Activated T-helper 17 cell treated with anti-CD3 and anti-CD28 coated beads, Interleukin-2, amount 50 U/mL, for 72 hours (primary cell): ENCODE results near the gene MED9. TPM values are rescaled to one million over a fixed set of nuclear protein-coding genes. Genes with fewer than 3 reads are reported as not detected.

Experiments used
- ATAC-seq: fragments of 150-1000 bp; cut with Tn5 transposase; replicated peaks from 2 replicates; pipeline ENCODE4 v1.10.0; 2021; ENCODE audit warnings: mild to moderate bottlenecking, moderate library complexity
- H3K27ac Mint-ChIP-seq: one replicate; pipeline ENCODE4 v1.8.0; 2022; ENCODE audit warnings: mixed read lengths
- H3K27me3 Mint-ChIP-seq: one replicate; pipeline ENCODE4 v1.8.0; 2022; ENCODE audit warnings: mixed read lengths
- H3K36me3 Mint-ChIP-seq: one replicate; pipeline ENCODE4 v1.8.0; 2022; ENCODE audit warnings: low read depth, mild to moderate bottlenecking, mixed read lengths
- H3K4me1 Mint-ChIP-seq: one replicate; pipeline ENCODE4 v1.8.0; 2022; ENCODE audit warnings: mixed read lengths
- H3K4me3 Mint-ChIP-seq: one replicate; pipeline ENCODE4 v1.8.0; 2022; ENCODE audit warnings: mild to moderate bottlenecking, mixed read lengths
- H3K9me3 Mint-ChIP-seq: one replicate; pipeline ENCODE4 v1.8.0; 2022; ENCODE audit warnings: mixed read lengths
- total RNA-seq, 2 donors: library from RNA; stranded (reverse); gene quantifications; one replicate each; pipeline ENCODE4 v1.2.3, GENCODE V29; 2022

Gene MED9
- total RNA-seq, 2 donors from 2014 or later, result 12.3 to 14.9 TPM

DNA sequence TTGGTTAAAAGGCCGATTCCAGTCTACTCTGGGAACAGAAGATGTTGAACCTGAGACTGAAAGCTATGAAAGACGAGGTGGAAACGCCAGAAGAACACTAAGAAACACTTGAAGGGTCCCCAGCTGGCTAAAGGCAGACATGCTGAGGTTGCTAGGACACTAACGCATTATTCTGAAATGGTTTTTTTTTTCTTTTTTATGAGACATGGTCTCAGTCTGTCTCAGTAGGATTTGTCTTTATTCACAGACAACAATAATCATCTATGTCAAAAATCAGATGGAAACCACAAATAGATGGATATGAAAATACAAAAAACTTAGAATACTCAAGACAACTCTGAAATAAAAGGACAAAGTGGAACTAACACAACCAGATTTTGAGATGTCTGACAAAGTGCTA lies 54.4 kb downstream of the MED9 start:
- ATAC-seq, result no peak
- no peaks in the 10 kb centered on the region for H3K4me1 Mint-ChIP-seq
- no peaks in the 10 kb centered on the region for H3K36me3 Mint-ChIP-seq
- H3K4me3 Mint-ChIP-seq, result no peak overlapping the region
- H3K27ac Mint-ChIP-seq, result no peak overlapping the region
- H3K27me3 Mint-ChIP-seq, result no peaks in the 10 kb centered on the region
- no peaks in the 10 kb centered on the region for H3K9me3 Mint-ChIP-seq

DNA sequence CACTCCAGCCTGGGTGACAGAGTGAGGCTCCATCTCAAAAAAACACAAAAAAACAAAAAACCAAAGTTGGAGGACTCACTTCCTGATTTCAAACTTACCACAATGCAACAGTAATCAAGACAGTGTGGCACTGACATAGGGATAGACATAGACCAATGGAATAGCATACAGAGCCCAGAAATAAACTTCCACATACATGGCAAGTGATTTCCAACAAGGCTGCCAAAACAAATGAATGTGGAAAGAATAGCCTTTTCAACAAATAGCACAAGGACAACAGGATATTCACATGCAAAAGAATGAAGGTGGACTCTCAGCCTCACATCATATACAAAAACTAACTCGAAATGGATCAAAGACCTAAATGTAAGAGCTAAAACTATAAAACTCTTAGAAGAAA lies 56.2 kb downstream of the MED9 start:
- H3K9me3 Mint-ChIP-seq, result no peaks in the 10 kb centered on the region
- H3K36me3 Mint-ChIP-seq, result no peaks in the 10 kb centered on the region
- H3K27ac Mint-ChIP-seq, result no peak overlapping the region
- ATAC-seq, result no peak
- H3K27me3 Mint-ChIP-seq, result no peaks in the 10 kb centered on the region
- no peak overlapping the region for H3K4me3 Mint-ChIP-seq
- no peaks in the 10 kb centered on the region for H3K4me1 Mint-ChIP-seq

- no peaks in the 10 kb centered on the region for H3K27me3 Mint-ChIP-seq
- no peaks in the 10 kb centered on the region for H3K4me1 Mint-ChIP-seq
- ATAC-seq, result no peak
- no peak overlapping the region for H3K4me3 Mint-ChIP-seq
- no peaks in the 10 kb centered on the region for H3K36me3 Mint-ChIP-seq
- H3K27ac Mint-ChIP-seq, result no peak overlapping the region
- H3K9me3 Mint-ChIP-seq, result no peaks in the 10 kb centered on the region
Measured at GRCh38 chr17:17533901-17534441, 57.2 kb downstream of the MED9 start.

GRCh38 chr17:17535957-17536356 lies 59.2 kb downstream of the MED9 start:
- Mint-ChIP-seq H3K36me3 (no peaks in the 10 kb centered on the region), H3K27me3 (no peaks in the 10 kb centered on the region), H3K4me3 (no peak overlapping the region), H3K9me3 (no peaks in the 10 kb centered on the region), H3K27ac (no peak overlapping the region), H3K4me1 (no peaks in the 10 kb centered on the region)
- no peak for ATAC-seq

DNA sequence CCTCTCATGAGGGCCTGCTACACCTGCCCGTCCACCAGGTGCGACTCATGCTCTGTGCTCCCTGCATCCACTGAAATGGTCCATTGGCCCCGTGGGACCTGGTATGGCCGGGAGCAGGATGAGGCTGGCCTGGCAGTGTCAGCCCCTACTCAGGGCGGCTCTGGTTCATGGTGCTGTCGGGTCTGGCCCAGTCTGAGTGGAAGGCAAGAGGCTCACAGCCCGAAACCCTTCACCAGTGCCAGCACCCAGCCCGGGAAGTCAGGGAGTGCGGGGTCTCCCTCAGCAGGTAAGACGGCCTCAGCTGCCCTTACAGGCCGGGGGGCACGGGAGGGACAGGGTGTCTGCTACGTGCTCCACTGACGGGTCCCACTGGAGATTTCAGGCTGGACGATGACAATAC lies 59.9 kb downstream of the MED9 start:
- ATAC-seq, result no peak
- Mint-ChIP-seq H3K9me3 (no peaks in the 10 kb centered on the region), H3K27ac (no peak overlapping the region), H3K27me3 (no peaks in the 10 kb centered on the region), H3K4me3 (no peak overlapping the region), H3K36me3 (no peaks in the 10 kb centered on the region), H3K4me1 (no peaks in the 10 kb centered on the region)

GRCh38 chr17:17537311-17538099 lies 60.7 kb downstream of the MED9 start:
- H3K36me3 Mint-ChIP-seq, result no peaks in the 10 kb centered on the region
- H3K27me3 Mint-ChIP-seq, result no peaks in the 10 kb centered on the region
- ATAC-seq, result no peak
- H3K9me3 Mint-ChIP-seq, result no peaks in the 10 kb centered on the region
- no peak overlapping the region for H3K27ac Mint-ChIP-seq
- no peak overlapping the region for H3K4me3 Mint-ChIP-seq
- H3K4me1 Mint-ChIP-seq, result no peaks in the 10 kb centered on the region

- Mint-ChIP-seq H3K4me1 (no peaks in the 10 kb centered on the region), H3K27me3 (no peaks in the 10 kb centered on the region), H3K27ac (no peak overlapping the region), H3K36me3 (no peaks in the 10 kb centered on the region), H3K4me3 (no peak overlapping the region), H3K9me3 (no peaks in the 10 kb centered on the region)
- ATAC-seq, result no peak
Measured at GRCh38 chr17:17538417-17539391, 61.9 kb downstream of the MED9 start.

- Mint-ChIP-seq H3K9me3 (no peaks in the 10 kb centered on the region), H3K27ac (no peak overlapping the region), H3K27me3 (no peaks in the 10 kb centered on the region), H3K36me3 (no peaks in the 10 kb centered on the region), H3K4me3 (no peak overlapping the region), H3K4me1 (no peaks in the 10 kb centered on the region)
- ATAC-seq, result no peak
Measured at GRCh38 chr17:17539591-17539990, 62.8 kb downstream of the MED9 start.

- H3K36me3 Mint-ChIP-seq, result no peaks in the 10 kb centered on the region
- H3K4me3 Mint-ChIP-seq, result no peak overlapping the region
- no peak overlapping the region for H3K27ac Mint-ChIP-seq
- ATAC-seq, result no peak
- H3K4me1 Mint-ChIP-seq, result no peaks in the 10 kb centered on the region
- H3K27me3 Mint-ChIP-seq, result no peaks in the 10 kb centered on the region
- H3K9me3 Mint-ChIP-seq, result no peaks in the 10 kb centered on the region
Measured at GRCh38 chr17:17540278-17540906, 63.6 kb downstream of the MED9 start.

GRCh38 chr17:17540935-17541639 lies 64.3 kb downstream of the MED9 start:
- ATAC-seq, result no peak
- Mint-ChIP-seq H3K9me3 (no peaks in the 10 kb centered on the region), H3K4me3 (no peak overlapping the region), H3K27ac (no peak overlapping the region), H3K4me1 (no peaks in the 10 kb centered on the region), H3K27me3 (no peaks in the 10 kb centered on the region), H3K36me3 (no peaks in the 10 kb centered on the region)

GRCh38 chr17:17541640-17542001 lies 64.8 kb downstream of the MED9 start:
- ATAC-seq, result no peak
- H3K27ac Mint-ChIP-seq, result no peak overlapping the region
- H3K36me3 Mint-ChIP-seq, result no peaks in the 10 kb centered on the region
- no peak overlapping the region for H3K4me3 Mint-ChIP-seq
- no peaks in the 10 kb centered on the region for H3K4me1 Mint-ChIP-seq
- H3K9me3 Mint-ChIP-seq, result no peaks in the 10 kb centered on the region
- no peaks in the 10 kb centered on the region for H3K27me3 Mint-ChIP-seq
